Vagina (tissue), 2 donors: ENCODE data around the gene MAML2.

Experiments
- CTCF ChIP-seq, 3 experiments: fragments of 450-650 bp in 2 of 3; fragments of 200-600 bp in 1 of 3; sonication (generic) in 1 of 3; IDR thresholded peaks; one replicate each; pipeline ENCODE4 v1.5.1; 2017 to 2019; ENCODE audit warnings: antibody characterized with exemption in 3 of 3, mild to moderate bottlenecking in 2 of 3, moderate library complexity in 2 of 3
- POLR2A ChIP-seq, 2 donors: fragments of 450-650 bp; IDR thresholded peaks; one replicate each; pipeline ENCODE4 v1.6.1; 2017; ENCODE audit warnings: antibody characterized with exemption in 2 of 2, mild to moderate bottlenecking in 2 of 2, moderate library complexity in 2 of 2

- no peak for TF ChIP-seq CTCF (IDR thresholded peaks at IDR 0.05)
- no peak for TF ChIP-seq POLR2A (IDR thresholded peaks at IDR 0.05)
Observed at GRCh38 chr11:96178887-96179279, 164.1 kb downstream of the MAML2 start.
